ENCODE results near the gene APOBEC3B.
"Not testable (repeated sequence)": the region's sequence is repeated elsewhere in the genome, so short reads cannot be mapped to it uniquely, and the experiment has no call there.

Gene APOBEC3B

GRCh38 chr22:38965614-38966379 is 16.4 kb upstream of the APOBEC3B start:
- DNase-seq (ENCODE audit: low read depth in 2 of 2, low spot score in 1 of 2), result no peak

- no peak for DNase-seq (ENCODE audit: low read depth in 2 of 2, low spot score in 1 of 2)
These were observed 15.8 kb upstream of the APOBEC3B start for GRCh38 chr22:38966380-38966702.

- DNase-seq (ENCODE audit: low read depth in 2 of 2, low spot score in 1 of 2), result no peak
These were observed 15.2 kb upstream of the APOBEC3B start for GRCh38 chr22:38966942-38967341.

GRCh38 chr22:38967451-38968450 is 14.4 kb upstream of the APOBEC3B start:
- no peak for DNase-seq (ENCODE audit: low read depth in 2 of 2, low spot score in 1 of 2)

- DNase-seq (ENCODE audit: low read depth in 2 of 2, low spot score in 1 of 2), result no peak
These were observed 13.3 kb upstream of the APOBEC3B start for GRCh38 chr22:38968801-38969200.

GRCh38 chr22:38970551-38970950 is 11.6 kb upstream of the APOBEC3B start:
- DNase-seq (ENCODE audit: low read depth in 2 of 2, low spot score in 1 of 2), result no peak

- DNase-seq (ENCODE audit: low read depth in 2 of 2, low spot score in 1 of 2), result no peak
These were observed 10.9 kb upstream of the APOBEC3B start for GRCh38 chr22:38971202-38971601.

GRCh38 chr22:38971791-38972190 is 10.4 kb upstream of the APOBEC3B start:
- no peak for DNase-seq (ENCODE audit: low read depth in 2 of 2, low spot score in 1 of 2)

GRCh38 chr22:38972558-38972957 is 9.6 kb upstream of the APOBEC3B start:
- DNase-seq (ENCODE audit: low read depth in 2 of 2, low spot score in 1 of 2), result no peak

- DNase-seq (ENCODE audit: low read depth in 2 of 2, low spot score in 1 of 2), result peak; percentile 17 to 25
These were observed 8.6 kb upstream of the APOBEC3B start for GRCh38 chr22:38973289-38974169.

- no peak for DNase-seq (ENCODE audit: low read depth in 2 of 2, low spot score in 1 of 2)
These were observed 7.8 kb upstream of the APOBEC3B start for GRCh38 chr22:38974170-38974825.

GRCh38 chr22:38974826-38975175 is 7.3 kb upstream of the APOBEC3B start:
- no peak for DNase-seq (ENCODE audit: low read depth in 2 of 2, low spot score in 1 of 2)

GRCh38 chr22:38977289-38977688 is 4.9 kb upstream of the APOBEC3B start:
- DNase-seq (ENCODE audit: low read depth in 2 of 2, low spot score in 1 of 2), result not testable (repeated sequence)

- DNase-seq (ENCODE audit: low read depth in 2 of 2, low spot score in 1 of 2), result not testable (repeated sequence)
These were observed 1.6 kb upstream of the APOBEC3B start for GRCh38 chr22:38980587-38980986.

- no peak for DNase-seq (ENCODE audit: low read depth in 2 of 2, low spot score in 1 of 2)
These were observed 849 bp upstream of the APOBEC3B start for GRCh38 chr22:38981005-38981991.

GRCh38 chr22:38984224-38984623 is 2.1 kb downstream of the APOBEC3B start:
- DNase-seq (ENCODE audit: low read depth in 2 of 2, low spot score in 1 of 2), result no peak

GRCh38 chr22:38984784-38985757 is 2.9 kb downstream of the APOBEC3B start:
- peak in 1 of 2 donors; percentile 63 for DNase-seq (ENCODE audit: low read depth in 2 of 2, low spot score in 1 of 2)

- no peak for DNase-seq (ENCODE audit: low read depth in 2 of 2, low spot score in 1 of 2)
These were observed 4.5 kb downstream of the APOBEC3B start for GRCh38 chr22:38986629-38987028.
